ENCODE measurements around the gene BHLHE23.

The BHLHE23 gene

DNA sequence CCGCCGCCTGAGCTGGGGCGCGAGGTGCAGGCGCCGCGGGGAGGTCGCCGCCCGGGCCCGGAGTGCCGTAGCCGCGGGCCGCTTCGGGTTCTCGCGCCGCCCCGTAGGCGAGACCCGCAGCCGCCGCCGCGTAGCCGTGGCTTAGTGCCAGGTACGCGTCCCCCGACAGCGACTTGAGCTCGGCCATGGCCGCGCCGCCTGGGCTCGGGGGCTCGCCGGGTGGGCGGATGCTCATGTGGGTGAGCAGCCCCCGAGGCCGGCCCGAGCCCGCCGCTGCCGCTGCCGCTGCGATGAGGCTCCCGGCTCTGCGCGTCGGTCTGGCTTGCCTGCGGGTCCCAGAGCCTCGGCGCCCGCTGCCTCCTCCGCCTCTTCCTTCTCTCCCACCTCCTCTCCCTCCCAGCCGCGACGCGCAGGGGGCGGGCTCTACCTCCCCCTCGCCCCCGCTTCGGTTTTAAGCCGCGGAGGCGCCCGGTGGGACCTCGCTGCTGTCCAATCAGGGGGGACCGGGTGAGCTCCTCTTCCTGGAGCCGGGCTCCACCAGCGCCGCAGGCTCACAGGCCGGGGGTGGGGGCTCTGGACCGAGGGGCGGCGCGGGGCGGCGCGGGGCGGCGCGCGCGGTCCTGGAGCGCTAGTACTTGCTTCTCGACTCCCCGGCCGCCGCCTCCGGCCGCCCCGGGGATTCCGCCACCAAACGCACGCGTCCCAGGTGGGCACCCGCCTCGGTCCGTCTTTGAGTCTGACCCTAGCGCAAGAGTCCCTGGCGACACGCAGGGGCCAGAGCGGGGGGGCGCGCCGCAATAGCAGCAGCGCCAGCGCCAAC lies at the start of gene BHLHE23:
BHLHE23 (minus strand) TSS at position 425 of the 820 bp plus-strand sequence; CDS start at position 235, 190 bp downstream.
- DNase-seq, result no peak

DNA sequence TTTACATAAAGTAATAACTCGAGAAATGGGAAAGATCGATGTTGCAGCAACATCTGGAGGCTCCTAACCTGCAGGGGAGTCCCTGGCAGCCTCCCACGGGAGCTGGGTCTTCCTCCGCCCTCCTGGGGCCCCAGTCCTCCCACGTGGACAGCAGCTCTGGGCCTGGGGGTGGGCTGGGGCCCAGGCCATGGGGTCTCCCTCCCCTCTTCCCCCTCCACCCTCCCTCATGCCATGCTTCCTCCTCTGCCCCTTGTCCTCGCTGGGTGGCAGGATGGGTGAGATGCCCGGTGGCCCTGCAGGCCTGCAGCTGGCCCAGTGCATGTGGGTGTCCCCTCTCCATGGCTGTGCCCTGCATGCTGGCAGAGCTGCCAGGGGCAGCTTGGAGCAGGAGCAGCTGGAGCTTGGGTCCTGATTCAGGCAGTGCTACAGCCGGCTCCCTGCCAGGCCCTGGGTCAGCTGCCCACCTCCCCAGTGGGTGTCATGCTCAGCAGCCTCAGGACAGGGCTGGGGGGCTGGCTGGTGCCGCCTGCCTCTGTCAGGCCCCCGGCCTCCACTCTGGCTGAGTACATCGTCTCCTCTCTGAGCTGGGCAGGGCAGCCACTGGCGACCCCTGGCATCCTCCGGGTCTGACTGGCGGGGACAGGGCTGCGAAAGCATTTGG lies 48.9 kb upstream of the BHLHE23 start:
- no peak for DNase-seq

DNA sequence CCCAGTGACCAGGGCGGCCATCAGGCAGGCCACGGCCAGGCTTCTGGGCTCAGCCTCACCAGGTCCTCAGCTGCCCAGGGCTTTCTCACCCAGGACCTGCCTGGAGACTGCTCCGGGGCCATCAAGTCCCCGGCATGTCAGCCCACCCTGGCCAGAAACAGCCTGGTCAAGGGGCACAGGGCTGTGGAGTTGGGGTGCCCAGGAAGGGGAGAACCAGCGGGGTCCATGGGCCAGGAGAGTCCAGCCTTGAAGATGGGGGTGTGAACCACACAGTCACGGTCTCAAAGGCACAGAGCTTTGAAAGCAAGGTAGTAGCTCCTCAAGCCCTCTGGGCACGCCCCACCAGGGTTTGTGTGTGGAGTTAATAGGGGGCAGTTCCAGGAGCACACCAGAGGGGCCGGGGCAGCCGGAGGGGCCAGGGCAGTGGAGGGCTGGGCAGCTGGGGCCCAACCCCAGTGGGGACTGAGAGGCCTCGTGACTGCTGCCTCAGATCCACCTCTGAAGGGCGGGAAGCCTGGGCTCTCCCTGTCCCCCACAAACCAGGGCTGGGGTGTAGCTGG lies 48.0 kb upstream of the BHLHE23 start:
- DNase-seq, result no peak

DNA sequence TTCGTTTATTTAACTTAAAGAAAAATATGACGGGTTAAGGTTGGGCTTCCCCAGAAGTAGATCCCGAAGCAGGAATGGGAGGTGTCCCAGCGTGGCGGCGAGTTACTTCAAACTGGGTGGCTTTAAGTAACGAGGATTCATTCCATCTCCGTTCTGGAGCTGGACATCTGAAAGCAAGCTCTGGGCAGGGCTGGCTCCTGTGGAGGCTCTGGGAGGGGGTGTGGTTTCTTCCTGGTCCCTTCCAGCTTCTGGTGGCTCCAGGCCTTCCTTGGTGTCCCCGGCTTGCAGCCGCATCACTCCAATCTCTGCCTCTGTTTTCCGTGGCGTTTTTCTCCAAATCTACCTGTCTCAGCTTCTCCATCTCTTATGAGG lies 47.3 kb upstream of the BHLHE23 start:
- DNase-seq, result no peak

DNA sequence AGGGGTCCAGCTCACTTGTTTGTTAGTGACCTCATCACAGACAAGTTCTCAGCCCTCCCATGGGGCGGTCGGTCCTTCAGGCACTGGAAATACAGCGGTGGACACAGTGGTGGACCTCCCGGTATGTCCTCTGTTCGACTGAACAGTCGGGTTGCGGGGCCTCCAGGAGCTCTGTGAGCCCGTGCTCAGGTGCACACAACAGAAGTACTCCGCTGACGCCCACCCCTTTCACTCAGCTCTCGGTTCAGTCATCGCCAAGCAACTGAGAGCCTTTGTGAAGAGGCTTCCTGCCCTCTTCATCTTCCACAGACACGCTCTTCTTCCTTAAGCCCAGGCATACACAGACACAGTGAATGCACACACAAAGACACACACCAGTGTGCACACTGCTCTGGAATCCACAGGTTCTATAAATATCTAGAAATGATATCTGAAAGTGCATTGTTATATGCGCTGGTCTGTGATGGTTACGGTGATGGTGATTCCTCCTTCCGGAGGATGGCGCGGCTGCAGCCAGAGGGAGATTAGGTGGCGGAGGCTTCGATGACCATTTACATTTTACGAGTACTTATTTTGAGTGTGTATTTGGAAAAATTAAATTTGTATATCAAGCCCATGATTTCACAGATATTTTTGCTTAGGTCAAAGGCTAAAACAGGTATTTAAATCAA lies 46.8 kb upstream of the BHLHE23 start:
- no peak for DNase-seq

DNA sequence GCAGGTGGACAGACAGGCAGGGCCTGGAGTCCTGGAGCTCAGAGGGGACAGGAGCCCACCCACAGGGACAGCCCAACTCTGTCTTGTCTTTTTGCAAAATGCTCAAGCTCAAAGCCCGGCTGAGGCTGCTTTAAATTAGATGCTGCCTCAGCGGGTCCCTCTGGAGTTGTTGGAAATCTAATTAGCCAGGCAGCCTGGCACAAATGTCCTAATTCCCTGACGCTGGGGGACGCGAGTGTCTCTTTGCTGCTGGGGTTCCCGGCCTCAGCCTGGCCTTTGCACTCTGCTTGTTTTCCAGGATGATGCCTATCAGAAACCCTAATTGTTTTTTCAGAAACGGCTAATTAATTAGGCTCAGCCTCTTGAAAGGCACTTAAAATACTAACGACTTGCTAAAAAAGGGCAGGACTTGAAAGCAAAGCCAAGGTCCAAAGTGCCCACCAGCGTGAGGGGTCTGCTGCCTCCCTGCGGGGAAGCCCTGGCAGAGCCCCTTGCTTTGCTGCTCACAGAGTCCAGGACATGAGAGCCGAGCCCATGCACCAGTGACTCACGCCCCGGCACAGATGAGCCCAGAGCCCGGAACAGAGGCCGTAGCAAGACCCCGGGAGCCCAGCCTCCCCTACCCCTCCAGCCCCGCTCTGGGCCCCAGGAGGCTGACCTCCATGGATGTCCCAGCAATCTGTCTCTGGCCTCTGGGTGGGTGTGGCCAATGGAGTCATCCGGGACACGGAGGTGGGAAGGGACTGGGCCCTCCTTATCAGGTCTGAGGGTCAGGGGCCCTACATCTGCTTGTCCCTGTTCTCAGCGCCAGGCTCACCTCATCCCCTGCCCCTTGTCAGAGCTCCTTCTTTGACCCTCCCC lies 46.0 kb upstream of the BHLHE23 start:
- no peak for DNase-seq

DNA sequence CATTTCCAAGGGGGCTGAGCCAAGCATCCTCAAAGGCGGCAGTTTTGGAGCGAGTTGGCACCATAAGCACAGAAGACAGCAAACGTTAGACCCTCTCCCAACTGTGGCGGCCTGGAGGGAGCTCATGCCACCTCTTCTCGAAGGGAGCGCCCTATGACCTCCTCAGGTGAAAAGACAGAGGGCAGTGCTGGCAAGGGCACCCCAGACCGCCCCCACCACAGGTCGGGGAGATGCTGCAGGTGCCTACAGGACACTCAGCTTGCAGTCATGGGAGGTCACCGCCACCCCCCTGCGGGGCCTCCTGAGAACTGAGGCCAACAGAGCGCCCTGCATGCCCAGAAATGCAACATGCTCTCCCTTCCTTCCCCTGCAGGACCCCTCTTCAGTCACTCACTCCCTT lies 45.1 kb upstream of the BHLHE23 start:
- no peak for DNase-seq

DNA sequence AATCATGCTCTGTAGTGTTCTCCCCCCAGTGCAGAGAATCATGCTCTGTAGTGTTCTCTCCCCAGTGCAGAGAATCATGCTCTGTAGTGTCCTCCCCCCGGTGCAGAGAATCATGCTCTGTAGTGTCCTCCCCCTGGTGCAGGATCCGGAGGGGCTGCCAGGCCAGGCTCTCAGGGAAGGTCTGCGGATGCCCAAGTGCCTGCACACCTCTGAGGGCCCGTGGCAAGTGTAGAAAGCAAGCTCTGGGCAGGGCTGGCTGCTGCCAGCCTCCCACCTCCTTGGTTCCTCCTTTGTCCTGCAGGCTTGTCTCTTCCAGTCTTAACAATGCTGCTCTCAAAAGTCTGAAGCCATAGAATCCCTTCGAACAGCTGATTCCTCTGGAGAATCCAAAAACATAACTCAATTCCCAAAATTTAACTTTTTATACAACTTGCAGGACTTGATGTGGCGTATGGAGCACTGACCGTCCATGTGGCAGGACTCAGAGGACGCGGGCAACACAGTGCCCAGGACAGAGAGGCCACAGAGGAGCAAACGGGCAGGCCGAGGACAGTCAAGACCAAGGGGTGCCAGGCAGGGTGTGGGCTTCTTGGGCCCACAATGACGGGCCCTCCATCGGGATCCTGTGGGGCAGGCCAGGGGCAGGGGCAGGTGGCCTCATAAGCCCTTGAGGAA lies 44.6 kb upstream of the BHLHE23 start:
- no peak for DNase-seq

DNA sequence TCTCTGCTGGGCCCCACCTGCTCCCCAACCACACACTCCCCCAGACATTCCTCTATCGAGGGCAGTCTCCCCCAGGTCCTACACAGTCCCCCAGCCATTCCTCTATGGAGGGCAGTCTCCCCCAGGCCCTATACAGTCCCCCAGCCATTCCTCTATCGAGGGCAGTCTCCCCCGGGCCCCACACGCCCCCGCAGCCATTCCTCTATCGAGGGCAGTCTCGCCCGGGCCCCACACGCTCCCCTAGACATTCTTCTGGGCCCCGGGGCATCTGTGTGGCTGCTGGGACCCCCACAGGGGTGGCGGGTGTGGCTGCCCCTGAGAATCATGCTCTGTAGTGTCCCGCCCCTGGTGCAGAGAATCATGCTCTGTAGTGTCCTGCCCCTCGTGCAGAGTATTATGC lies 43.6 kb upstream of the BHLHE23 start:
- no peak for DNase-seq

DNA sequence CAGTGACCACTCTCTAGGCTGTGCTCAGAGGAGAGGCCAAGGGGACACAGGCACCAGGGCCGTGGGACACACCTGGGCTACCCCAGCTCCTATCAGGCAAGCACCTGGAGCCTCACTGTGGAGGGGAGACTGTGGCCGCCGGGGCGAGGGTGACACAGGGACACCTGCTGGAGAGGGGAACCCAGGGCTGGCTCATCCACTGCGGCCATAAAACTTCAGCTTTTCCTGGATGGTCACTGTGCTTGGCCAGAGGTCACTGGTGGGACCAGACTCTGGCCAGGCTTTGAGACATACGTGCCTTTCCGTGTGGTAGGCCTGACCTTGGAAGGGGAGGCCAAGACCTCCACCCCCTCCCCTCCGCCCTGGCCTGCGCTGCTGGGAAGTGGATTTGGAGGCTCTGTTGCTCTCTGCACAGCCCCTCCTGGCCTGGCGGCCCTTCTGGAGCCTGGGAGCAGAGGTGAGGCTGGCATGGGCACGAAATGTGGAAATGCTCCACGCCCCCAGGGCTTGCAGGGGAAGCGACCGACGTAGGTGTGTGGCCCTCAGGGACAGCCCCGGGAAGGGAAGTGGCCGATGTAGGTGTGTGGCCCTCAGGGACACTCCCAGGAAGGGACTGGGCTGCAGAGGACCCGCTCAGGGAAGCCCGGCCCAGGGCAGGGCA lies 42.9 kb upstream of the BHLHE23 start:
- no peak for DNase-seq

DNA sequence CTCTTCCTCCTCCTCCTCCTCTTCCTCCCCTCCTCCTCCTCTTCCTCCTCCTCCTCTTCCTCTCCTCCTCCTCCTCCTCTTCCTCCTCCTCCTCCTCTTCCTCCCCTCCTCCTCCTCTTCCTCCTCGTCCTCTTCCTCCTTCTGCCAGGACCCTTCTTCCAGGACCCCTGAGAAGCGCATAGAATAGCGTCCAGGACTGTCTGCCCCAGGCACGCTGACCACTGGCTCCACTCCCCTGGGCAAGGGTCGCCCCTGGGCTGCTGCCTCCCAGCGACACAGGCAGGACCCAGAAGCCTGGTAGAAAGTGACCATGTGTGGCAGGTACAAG lies 42.4 kb upstream of the BHLHE23 start:
- DNase-seq, result no peak

DNA sequence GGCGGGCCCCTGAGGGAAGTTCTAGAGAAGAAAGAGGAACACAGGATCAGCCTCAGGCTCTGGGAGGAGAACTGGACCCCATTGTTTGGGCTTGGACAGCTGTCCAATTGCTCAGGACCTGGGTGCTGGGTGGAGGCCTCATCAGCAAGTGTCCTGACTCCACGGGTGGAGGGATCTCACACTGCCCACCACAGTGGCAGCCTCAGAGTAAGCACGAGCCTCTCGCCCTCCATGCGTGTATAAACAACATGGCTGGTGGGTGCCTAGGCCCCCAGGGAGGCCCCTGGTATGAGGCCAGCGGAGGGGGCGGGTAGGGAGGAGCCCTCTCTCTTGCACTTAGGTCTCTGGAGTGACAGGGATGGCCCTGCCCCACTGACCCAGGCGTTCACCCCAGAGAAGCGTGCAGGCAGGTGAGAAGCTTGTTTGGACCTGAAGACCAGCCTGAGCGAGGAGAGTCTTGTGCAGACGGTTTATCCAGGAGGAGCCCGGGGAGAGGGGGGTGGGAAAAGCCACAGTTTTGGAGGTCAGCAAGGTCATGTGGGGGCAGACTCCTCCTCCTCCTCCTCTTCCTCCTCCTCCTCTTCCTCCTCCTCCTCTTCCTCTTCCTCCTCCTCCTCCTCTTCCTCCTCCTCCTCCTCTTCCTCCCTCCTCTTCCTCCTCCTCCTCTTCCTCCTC lies 41.9 kb upstream of the BHLHE23 start:
- DNase-seq, result no peak

DNA sequence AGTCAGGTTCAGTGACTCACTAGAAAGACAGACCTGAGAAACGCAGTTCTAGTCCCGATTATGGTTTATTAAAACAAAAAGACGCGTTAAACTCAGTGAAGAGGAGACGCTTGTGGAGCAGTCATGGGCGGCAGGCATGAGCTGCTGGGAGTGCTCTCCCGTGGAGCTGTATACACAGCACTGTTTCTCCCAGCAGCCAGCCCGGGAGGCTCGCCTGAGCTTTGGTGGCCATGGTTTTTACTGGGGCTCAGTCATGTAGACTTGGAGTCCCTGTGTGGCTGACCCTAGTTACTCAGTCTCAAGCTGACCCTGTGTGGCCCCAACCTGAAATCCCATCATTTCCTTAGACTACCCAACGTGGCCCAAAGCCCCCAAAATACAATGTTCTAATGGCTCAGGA lies 41.2 kb upstream of the BHLHE23 start:
- no peak for DNase-seq

DNA sequence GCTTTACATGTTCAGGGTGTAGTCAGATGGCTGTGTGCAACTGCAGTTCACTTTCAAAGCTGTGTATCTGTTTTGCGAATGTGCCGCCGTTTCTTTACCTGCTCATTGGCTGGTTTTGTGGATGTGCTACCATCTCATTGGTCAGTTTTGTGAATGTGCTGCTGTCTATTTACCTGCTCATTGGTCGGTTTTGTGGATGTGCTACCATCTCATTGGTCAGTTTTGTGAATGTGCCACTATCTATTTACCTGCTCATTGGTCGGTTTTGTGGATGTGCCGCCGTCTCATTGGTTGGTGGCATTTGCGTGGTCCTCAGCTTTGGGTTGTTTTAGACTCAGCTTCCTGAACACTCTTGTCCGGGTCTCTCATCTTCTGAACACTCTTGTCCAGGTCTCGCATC lies 40.5 kb upstream of the BHLHE23 start:
- DNase-seq, result no peak

DNA sequence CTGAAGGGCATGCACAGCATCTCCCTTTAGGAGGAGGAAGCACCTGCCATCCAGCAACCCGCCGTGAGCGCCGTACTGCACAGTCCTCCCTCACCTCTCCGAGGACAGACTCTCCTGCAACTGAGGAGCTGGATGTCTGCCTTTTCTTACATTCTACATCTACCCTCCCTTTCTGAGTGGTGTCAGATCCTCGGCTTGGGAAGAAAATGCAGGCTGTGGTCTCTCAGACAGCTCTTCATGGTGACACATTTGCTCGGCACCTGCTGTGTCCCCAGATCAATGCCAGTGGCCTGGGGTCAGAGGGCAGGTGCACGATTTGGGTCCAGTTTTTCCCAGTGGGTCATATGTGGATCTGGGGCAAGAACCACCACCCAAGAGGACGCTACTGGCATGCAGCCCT lies 40.1 kb upstream of the BHLHE23 start:
- DNase-seq, result no peak

DNA sequence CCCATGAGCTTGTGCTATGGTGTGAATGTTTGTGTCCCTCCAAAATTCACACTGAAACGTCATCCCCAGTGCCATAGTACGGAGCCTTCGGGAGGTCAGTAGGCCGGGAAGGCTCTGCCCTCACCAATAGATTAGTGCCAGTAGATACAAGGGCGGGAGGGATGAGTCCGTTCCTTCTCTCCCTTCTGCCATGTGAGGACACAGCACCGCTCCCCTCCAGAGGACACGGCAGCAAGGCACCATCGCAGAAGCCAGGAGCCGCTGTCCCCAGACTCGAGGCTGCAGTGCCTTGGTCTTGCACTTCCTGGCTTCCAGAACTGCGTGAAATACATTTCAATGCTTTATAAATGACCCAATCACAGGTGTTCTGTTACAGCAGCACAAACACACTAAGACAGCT lies 39.2 kb upstream of the BHLHE23 start:
- DNase-seq, result no peak

DNA sequence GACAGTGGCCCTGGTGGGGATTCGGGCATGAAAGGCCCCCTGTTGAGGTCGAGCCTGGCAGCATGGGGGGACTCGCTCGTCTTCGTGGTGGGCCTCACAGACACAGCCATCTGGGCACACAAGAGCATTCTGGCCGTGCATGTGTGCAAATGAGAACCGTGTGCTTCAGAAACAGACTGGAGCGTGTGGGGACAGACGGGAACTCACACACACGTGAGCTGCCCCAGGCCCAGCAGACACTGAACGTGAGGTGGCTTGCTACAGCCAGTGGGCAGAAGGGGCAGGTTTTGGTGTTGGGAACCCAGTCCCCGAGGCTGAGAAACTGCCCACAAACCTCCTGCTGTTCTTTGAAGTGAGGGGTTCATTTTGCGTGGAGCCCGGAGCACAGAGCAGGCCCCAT lies 38.6 kb upstream of the BHLHE23 start:
- DNase-seq, result no peak

DNA sequence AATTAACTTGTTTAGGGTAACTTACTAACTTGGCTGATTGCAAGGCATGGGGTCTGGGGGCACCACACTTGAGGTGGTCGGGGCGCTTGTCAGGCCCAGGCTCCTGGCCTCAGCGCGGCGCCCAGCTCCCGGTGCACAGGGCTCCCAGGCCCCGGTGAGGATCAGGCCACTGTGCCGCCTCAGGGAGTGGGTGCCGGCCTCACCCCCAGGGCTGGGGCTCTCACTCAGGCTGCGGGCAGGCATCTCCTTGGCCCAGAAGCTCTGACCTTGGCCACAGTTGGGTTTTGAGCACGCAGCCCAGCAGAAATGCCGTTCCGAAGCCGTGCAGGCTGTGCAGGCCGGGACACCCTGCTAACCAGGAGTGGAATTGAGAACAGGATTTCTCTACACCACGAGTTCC lies 37.8 kb upstream of the BHLHE23 start:
- DNase-seq, result no peak

DNA sequence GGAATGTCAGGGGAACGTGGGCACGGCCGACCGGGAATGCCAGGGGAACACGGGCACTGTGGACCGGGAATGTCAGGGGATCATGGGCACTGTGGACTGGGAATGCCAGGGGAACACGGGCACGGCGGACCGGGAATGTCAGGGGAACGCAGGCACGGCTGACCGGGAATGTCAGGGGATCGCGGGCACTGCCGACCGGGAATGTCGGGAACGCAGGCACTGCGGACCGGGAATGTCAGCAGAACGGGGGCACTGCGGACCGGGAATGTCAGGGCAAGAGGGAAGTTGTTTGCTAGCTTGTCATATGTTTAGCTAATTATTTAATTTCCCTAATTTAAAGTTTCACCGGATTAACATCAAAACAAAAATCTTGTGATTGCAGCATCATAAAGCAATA lies 37.4 kb upstream of the BHLHE23 start:
- no peak for DNase-seq

DNA sequence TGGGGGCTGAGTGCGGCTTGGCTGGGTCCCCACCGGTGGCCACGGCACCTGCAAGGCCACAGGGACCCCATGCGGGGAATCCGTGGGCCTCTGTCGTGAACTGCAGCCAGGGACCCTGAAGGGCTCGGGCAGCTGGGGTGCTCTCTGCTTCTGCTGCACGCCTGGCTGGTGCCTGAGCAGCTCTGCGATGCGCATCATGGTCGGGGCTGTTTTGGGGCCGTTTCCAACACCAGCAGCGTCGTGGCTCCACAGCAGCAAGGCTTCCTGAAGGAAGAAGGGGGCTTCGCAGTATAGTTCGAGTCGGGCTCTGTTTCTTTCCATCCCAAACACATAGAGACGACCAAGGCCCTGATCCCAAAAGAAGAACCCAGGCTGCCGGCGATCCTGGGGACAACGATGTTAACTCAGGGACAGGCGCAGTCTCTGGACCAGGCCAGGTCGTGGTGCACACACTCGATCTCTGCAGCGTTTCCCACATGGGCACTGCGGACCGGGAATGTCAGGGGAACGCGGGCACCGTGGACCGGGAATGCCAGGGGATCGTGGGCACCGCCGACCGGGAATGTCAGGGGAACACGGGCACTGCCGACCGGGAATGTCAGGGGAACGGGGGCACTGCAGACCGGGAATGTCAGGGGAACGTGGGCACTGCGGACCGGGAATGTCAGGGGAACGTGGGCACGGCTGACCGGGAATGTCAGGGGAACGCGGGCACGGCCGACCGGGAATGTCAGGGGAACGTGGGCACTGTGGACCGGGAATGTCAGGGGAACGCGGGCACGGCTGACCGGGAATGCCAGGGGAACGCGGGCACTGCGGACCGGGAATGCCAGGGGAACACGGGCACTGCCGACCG lies 36.8 kb upstream of the BHLHE23 start:
- no peak for DNase-seq
